Cardiac muscle cell (in vitro differentiated cells and primary cell): ENCODE data around the gene CABP5. TPM values are rescaled to one million over a fixed set of nuclear protein-coding genes. Genes with fewer than 3 reads are reported as not detected.

Experiments used
- DNase-seq, 2 donors: peaks; one replicate each; pipeline versions ENCODE4 v3.0.0 to v3.0.0-alpha.2; 2010 to 2017; ENCODE audit warnings: low read depth in 1 of 2, low spot score in 1 of 2
- H3K27ac ChIP-seq: fragments of 200-600 bp; sonication (generic); 2 replicates; pipeline ENCODE4 v1.5.1; 2016
- H3K27me3 ChIP-seq: fragments of 200-600 bp; sonication (generic); 2 replicates; pipeline ENCODE4 v1.6.0; 2016; ENCODE audit warnings: control low read depth
- H3K36me3 ChIP-seq: fragments of 200-600 bp; sonication (generic); 2 replicates; pipeline ENCODE4 v1.5.1; 2016; ENCODE audit warnings: control low read depth
- H3K4me1 ChIP-seq: fragments of 200-600 bp; sonication (generic); 2 replicates; pipeline ENCODE4 v1.8.1; 2017; ENCODE audit warnings: low read depth, mild to moderate bottlenecking, mixed run types
- H3K4me3 ChIP-seq: fragments of 200-600 bp; sonication (generic); 2 replicates; pipeline ENCODE4 v1.5.1; 2016; ENCODE audit warnings: mild to moderate bottlenecking
- H3K9me3 ChIP-seq: fragments of 200-600 bp; sonication (generic); 2 replicates; pipeline ENCODE4 v1.5.1; 2017; ENCODE audit warnings: low read depth, mild to moderate bottlenecking, control low read depth
- CTCF ChIP-seq: IDR thresholded peaks from 2 replicates; pipeline ENCODE4 v1.5.1; 2012; ENCODE audit warnings: low read depth, mild to moderate bottlenecking, low read length
- polyA plus RNA-seq: library from polyadenylated mRNA; unstranded; fragments of >200 nt; fragmentation: Nextera tagmentation; extraction: Ambion mirVana; gene quantifications from 2 replicates; pipeline ENCODE4 v1.2.1, GENCODE V29; 2016
- total RNA-seq: library from RNA; depleted of rRNA; stranded (reverse); fragments of >200 nt; gene quantifications from 2 replicates; pipeline ENCODE4 v1.2.3, GENCODE V29; 2016

CABP5 gene
- total and polyA plus RNA-seq, 2 experiments from 2014 or later, result not detected

GRCh38 chr19:48006762-48007161 lies 37.1 kb downstream of the CABP5 start:
- TF ChIP-seq CTCF, result no peak
- Histone ChIP-seq H3K4me3 (no peak overlapping the region), H3K4me1 (no peaks in the 10 kb centered on the region), H3K27me3 (no peaks in the 10 kb centered on the region), H3K9me3 (no peaks in the 10 kb centered on the region), H3K36me3 (no peaks in the 10 kb centered on the region), H3K27ac (no peak overlapping the region)
- DNase-seq, result no peak

GRCh38 chr19:48004236-48004635 lies 39.6 kb downstream of the CABP5 start:
- no peak for DNase-seq
- no peak for TF ChIP-seq CTCF
- Histone ChIP-seq H3K9me3 (no peaks in the 10 kb centered on the region), H3K36me3 (no peaks in the 10 kb centered on the region), H3K4me1 (no peaks in the 10 kb centered on the region), H3K27me3 (no peaks in the 10 kb centered on the region), H3K4me3 (no peak overlapping the region), H3K27ac (no peak overlapping the region)

- DNase-seq, result no peak
- Histone ChIP-seq H3K4me3 (no peak overlapping the region), H3K27ac (no peak overlapping the region), H3K4me1 (no peaks in the 10 kb centered on the region), H3K27me3 (no peaks in the 10 kb centered on the region), H3K36me3 (no peaks in the 10 kb centered on the region), H3K9me3 (no peaks in the 10 kb centered on the region)
- TF ChIP-seq CTCF, result no peak
Measured at GRCh38 chr19:48000846-48001245, 43.0 kb downstream of the CABP5 start.

GRCh38 chr19:47998800-47999199 lies 45.1 kb downstream of the CABP5 start:
- Histone ChIP-seq H3K4me3 (no peak overlapping the region), H3K9me3 (no peaks in the 10 kb centered on the region), H3K27ac (no peak overlapping the region), H3K27me3 (no peaks in the 10 kb centered on the region), H3K4me1 (no peaks in the 10 kb centered on the region), H3K36me3 (no peaks in the 10 kb centered on the region)
- no peak for DNase-seq
- TF ChIP-seq CTCF, result no peak

DNA sequence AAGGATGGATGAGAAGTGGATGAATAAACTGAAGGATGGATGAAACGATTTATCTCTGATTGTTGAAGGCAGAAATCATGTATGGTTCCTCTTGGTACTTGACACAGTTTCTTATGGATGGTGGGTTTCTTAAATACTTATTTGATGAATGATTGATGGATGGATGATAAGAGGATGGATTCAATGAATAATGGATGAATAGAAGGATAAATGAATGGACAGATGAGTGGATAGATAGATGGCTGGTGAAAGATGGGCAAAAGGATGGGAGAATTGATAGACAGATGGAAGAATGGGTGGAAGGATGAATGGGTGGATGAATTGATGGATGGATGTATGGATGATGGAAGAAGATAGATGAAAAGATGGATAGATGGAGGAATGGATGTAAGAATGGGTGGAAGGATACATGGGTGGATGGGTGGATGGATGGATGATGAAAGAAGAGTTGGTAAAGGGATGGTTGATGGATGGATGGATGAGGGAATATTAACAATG lies 47.6 kb downstream of the CABP5 start:
- no peak for DNase-seq
- Histone ChIP-seq H3K9me3 (no peaks in the 10 kb centered on the region), H3K4me3 (no peak overlapping the region), H3K36me3 (no peaks in the 10 kb centered on the region), H3K27me3 (no peaks in the 10 kb centered on the region), H3K4me1 (no peaks in the 10 kb centered on the region), H3K27ac (no peak overlapping the region)
- no peak for TF ChIP-seq CTCF
